ENCODE measurements around the gene USP26. TPM values are rescaled to one million over a fixed set of nuclear protein-coding genes. Genes with fewer than 3 reads are reported as not detected.

USP26 gene, protein sequence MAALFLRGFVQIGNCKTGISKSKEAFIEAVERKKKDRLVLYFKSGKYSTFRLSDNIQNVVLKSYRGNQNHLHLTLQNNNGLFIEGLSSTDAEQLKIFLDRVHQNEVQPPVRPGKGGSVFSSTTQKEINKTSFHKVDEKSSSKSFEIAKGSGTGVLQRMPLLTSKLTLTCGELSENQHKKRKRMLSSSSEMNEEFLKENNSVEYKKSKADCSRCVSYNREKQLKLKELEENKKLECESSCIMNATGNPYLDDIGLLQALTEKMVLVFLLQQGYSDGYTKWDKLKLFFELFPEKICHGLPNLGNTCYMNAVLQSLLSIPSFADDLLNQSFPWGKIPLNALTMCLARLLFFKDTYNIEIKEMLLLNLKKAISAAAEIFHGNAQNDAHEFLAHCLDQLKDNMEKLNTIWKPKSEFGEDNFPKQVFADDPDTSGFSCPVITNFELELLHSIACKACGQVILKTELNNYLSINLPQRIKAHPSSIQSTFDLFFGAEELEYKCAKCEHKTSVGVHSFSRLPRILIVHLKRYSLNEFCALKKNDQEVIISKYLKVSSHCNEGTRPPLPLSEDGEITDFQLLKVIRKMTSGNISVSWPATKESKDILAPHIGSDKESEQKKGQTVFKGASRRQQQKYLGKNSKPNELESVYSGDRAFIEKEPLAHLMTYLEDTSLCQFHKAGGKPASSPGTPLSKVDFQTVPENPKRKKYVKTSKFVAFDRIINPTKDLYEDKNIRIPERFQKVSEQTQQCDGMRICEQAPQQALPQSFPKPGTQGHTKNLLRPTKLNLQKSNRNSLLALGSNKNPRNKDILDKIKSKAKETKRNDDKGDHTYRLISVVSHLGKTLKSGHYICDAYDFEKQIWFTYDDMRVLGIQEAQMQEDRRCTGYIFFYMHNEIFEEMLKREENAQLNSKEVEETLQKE
- total RNA-seq = not detected in 2 replicates

DNA sequence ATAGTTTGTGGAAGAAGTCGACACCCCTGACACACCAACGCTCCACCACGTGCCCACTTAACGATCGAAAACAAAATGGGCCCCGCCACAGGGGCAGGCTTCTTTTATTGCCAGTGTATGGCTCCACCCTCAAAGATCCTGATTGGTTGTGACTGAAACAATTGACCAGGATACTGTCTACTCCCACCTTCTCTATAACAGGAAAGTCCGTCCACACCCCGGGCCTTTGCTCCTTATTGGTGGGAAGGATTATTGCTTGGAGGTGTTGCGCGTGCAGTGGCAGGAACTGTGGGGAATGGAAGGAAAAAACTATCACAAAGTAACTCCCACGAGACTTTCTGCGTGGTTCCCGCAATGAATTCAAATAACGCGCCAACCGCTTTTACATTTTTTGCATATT lies at the start of gene USP26:
Gene USP26 (minus strand): TSS at position 79 of the 400 bp plus-strand sequence. CDS start 68,889 bp downstream, outside the sequence.

Other genes with a start within 250 kb of the USP26 start
- 8.5 and 14.0 TPM in 2 replicates for gene HS6ST2, start 138.5 kb downstream of the USP26 start, total RNA-seq
- gene TFDP3, start 121.2 kb upstream of the USP26 start, total RNA-seq = not detected in 2 replicates